Panc1 (cell line): ENCODE measurements around the gene PLEKHG2. TPM values are rescaled to one million over a fixed set of nuclear protein-coding genes. Genes with fewer than 3 reads are reported as not detected.

Experiments used
- ATAC-seq: fragments of 200-7000 bp; cut with Tn5 transposase; 2 replicates; pipeline ENCODE4 v1.9.1; 2020; ENCODE audit warnings: mild to moderate bottlenecking, moderate library complexity
- BruUV-seq: library from RNA; stranded (reverse); fragments of 400-500 nt; replicated peaks from 2 replicates; lab custom pipeline; 2021; lab: Mats Ljungman, UMichigan
- CTCF ChIA-PET: fragments of 300-600 bp; sonication (Branson Sonifier 250); formaldehyde crosslinking; loops from one replicate; lab custom pipeline; 2022; ENCODE audit warnings: antibody characterized with exemption; lab: Charles Lee
- POLR2A ChIA-PET: fragments of 300-600 bp; sonication (Branson Sonifier 250); formaldehyde crosslinking; loops from one replicate; lab custom pipeline; 2022; ENCODE audit warnings: antibody characterized with exemption; lab: Charles Lee
- DNase-seq: peaks from one replicate; pipeline ENCODE4 v3.0.0-alpha.2; 2010; ENCODE audit warnings: low read depth, low spot score
- H3K27ac ChIP-seq: 2 replicates; pipeline ENCODE4 v1.5.1; 2011; ENCODE audit warnings: mild to moderate bottlenecking, low read length, inconsistent platforms
- H3K27me3 ChIP-seq: fragments of 200-500 bp; sonication (Bioruptor generic); 2 replicates; pipeline ENCODE4 v1.6.0; 2014; ENCODE audit warnings: low read length, inconsistent platforms; ENCODE audit not compliant: control insufficient read depth, insufficient read depth
- H3K36me3 ChIP-seq: fragments of 200-500 bp; sonication (Bioruptor generic); 2 replicates; pipeline ENCODE4 v1.5.1; 2014; ENCODE audit warnings: inconsistent platforms, mild to moderate bottlenecking, low read length, moderate library complexity; ENCODE audit not compliant: control insufficient read depth, insufficient read depth
- H3K4me1 ChIP-seq: 2 replicates; pipeline ENCODE4 v1.5.1; 2011; ENCODE audit warnings: inconsistent platforms, mild to moderate bottlenecking, low read length, moderate library complexity; ENCODE audit not compliant: control insufficient read depth, insufficient read depth
- H3K4me3 ChIP-seq, 2 experiments: 2 replicates each; pipeline ENCODE4 v1.5.1; 2011 to 2012; ENCODE audit warnings: low read depth in 2 of 2, low read length in 2 of 2, mild to moderate bottlenecking in 2 of 2, inconsistent platforms in 1 of 2, moderate library complexity in 1 of 2
- H3K9me3 ChIP-seq: fragments of 200-500 bp; sonication (Bioruptor generic); 2 replicates; pipeline ENCODE4 v1.5.1; 2014; ENCODE audit warnings: low read depth, mild to moderate bottlenecking, inconsistent platforms, low read length, moderate library complexity; ENCODE audit not compliant: control insufficient read depth, insufficient read depth
- POLR2AphosphoS5 ChIP-seq: IDR thresholded peaks from 2 replicates; pipeline ENCODE4 v1.6.1; 2012; ENCODE audit warnings: mild to moderate bottlenecking, low read depth, low read length, moderate library complexity
- REST ChIP-seq, 2 experiments: IDR thresholded peaks; 2 replicates each; pipeline ENCODE4 v1.6.1; 2011 to 2012; ENCODE audit warnings: low read depth in 2 of 2, control low read depth in 1 of 2, low read length in 1 of 2, mild to moderate bottlenecking in 1 of 2, moderate library complexity in 1 of 2; ENCODE audit not compliant: insufficient read depth in 1 of 2
- SIN3A ChIP-seq: IDR thresholded peaks from 2 replicates; pipeline ENCODE4 v1.6.1; 2012; ENCODE audit warnings: low read depth, mild to moderate bottlenecking, low read length, moderate library complexity, borderline replicate concordance; ENCODE audit not compliant: insufficient read depth
- TCF7L2 ChIP-seq: IDR thresholded peaks from 2 replicates; pipeline ENCODE4 v1.6.1; 2011; ENCODE audit warnings: mild to moderate bottlenecking, low read depth, low read length, inconsistent platforms
- in situ Hi-C: cut with HindIII; loops from 2 replicates; pipeline ENCODE4 v1.10.0; 2016; ENCODE audit warnings: low sequenced_read_pairs, low pct_unique_long_range_greater_than_20kb
- intact Hi-C: fragments of 100-400 bp; cut with micrococcal nuclease; formaldehyde crosslinking; loops from one replicate; pipeline ENCODE4 v1.10.0; 2022; ENCODE audit not compliant: unreplicated experiment
- total RNA-seq: library from RNA; stranded (reverse); gene quantifications from one replicate; pipeline ENCODE4 v1.2.1, GENCODE V29; 2021; ENCODE audit not compliant: unreplicated experiment
- TF ChIP-seq, protein P1 (sequence below): fragments of 450-650 bp; IDR thresholded peaks from 2 replicates; pipeline ENCODE4 v1.5.1; 2017; ENCODE audit warnings: mild to moderate bottlenecking

PLEKHG2 gene
- total RNA-seq, 1 experiment from 2014 or later = 1,988 TPM

DNA sequence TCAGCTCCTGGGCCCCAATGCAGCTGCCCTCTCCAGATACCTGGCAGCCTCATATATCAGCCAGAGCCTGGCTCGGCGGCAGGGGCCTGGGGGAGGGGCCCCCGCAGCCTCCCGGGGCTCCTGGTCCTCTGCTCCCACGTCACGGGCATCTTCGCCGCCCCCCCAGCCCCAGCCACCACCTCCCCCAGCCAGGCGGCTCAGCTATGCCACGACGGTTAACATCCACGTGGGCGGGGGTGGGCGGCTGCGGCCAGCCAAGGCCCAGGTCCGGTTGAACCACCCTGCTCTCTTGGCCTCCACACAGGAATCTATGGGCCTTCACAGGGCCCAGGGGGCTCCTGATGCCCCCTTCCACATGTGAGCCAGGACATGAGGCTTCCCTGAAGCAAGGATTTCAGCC, 12.5 kb downstream of the PLEKHG2 start:
- Histone ChIP-seq H3K4me1 (peaks cover 39% of the 10 kb centered on the region), H3K4me3 (no peak overlapping the region), H3K9me3 (no peaks in the 10 kb centered on the region), H3K36me3 (peaks cover 34% of the 10 kb centered on the region), H3K27me3 (no peaks in the 10 kb centered on the region), H3K27ac (peak overlapping the region; percentile 48)
- DNase-seq (no peak), ATAC-seq (no peak)
- POLR2A ChIA-PET = interaction anchor here (1.0 to 3.9 kb wide), 8 partner anchors 8 to 34 kb away, joined by 3 to 121 read pairs (median 6); partner anchors contain the start of genes MED29, PAF1, RPS16 and SUPT5H
- in situ Hi-C loops (loop anchor here (5.0 kb wide), 2 partner anchors 33 to 77 kb away; partner anchors contain the start of genes MED29 and PAF1), intact Hi-C loops (loop anchor here (5.0 kb wide), 1 partner anchor 393 kb away; the partner anchor contains the start of gene FBXO27)
- BruUV-seq = no TSS peak
- CTCF ChIA-PET = interaction anchor here (0.6 to 7.9 kb wide), 3 partner anchors 11 to 27 kb away, joined by 8 to 147 read pairs (median 29); partner anchors contain the start of gene PLEKHG2
- TF ChIP-seq TCF7L2 (no peak), SIN3A (no peak), POLR2AphosphoS5 (no peak), REST (IDR thresholded peaks at IDR 0.05; ENCODE audit: insufficient read depth in 1 of 2, low read depth in 2 of 2, low read length in 1 of 2) (no peak)
- TF ChIP-seq, protein P1, sequence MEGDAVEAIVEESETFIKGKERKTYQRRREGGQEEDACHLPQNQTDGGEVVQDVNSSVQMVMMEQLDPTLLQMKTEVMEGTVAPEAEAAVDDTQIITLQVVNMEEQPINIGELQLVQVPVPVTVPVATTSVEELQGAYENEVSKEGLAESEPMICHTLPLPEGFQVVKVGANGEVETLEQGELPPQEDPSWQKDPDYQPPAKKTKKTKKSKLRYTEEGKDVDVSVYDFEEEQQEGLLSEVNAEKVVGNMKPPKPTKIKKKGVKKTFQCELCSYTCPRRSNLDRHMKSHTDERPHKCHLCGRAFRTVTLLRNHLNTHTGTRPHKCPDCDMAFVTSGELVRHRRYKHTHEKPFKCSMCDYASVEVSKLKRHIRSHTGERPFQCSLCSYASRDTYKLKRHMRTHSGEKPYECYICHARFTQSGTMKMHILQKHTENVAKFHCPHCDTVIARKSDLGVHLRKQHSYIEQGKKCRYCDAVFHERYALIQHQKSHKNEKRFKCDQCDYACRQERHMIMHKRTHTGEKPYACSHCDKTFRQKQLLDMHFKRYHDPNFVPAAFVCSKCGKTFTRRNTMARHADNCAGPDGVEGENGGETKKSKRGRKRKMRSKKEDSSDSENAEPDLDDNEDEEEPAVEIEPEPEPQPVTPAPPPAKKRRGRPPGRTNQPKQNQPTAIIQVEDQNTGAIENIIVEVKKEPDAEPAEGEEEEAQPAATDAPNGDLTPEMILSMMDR = no peak

GRCh38 chr19:39425744-39426143, 13.3 kb downstream of the PLEKHG2 start:
- BruUV-seq = no TSS peak
- no peak overlapping the region for H3K4me3 ChIP-seq
- ChIA-PET POLR2A (interaction anchor here (0.9 to 5.3 kb wide), 10 partner anchors 9 to 345 kb away, joined by 3 to 230 read pairs (median 18); partner anchors contain the start of genes MED29, PAF1, PLEKHG2 and RPS16), CTCF (interaction anchor here (1.7 to 7.9 kb wide), 4 partner anchors 10 to 27 kb away, joined by 8 to 147 read pairs (median 46); partner anchors contain the start of genes PLEKHG2 and RPS16)
- H3K27me3 ChIP-seq = no peaks in the 10 kb centered on the region
- no peak for DNase-seq
- ATAC-seq = no peak
- H3K36me3 ChIP-seq = peaks cover 28% of the 10 kb centered on the region
- H3K27ac ChIP-seq = peak overlapping the region; percentile 48
- no peaks in the 10 kb centered on the region for H3K9me3 ChIP-seq
- in situ Hi-C loops (loop anchor here (5.0 kb wide), 2 partner anchors 33 to 77 kb away; partner anchors contain the start of genes MED29 and PAF1), intact Hi-C loops (loop anchor here (5.0 kb wide), 1 partner anchor 393 kb away; the partner anchor contains the start of gene FBXO27)
- TF ChIP-seq, protein P1 = no peak
- peaks cover 47% of the 10 kb centered on the region for H3K4me1 ChIP-seq
